Hepatocyte (in vitro differentiated cells): Measurements from ENCODE around the gene TBXAS1. TPM values are rescaled to one million over a fixed set of nuclear protein-coding genes. Genes with fewer than 3 reads are reported as not detected.

Source experiments
- DNase-seq: peaks from one replicate; pipeline ENCODE4 v3.0.0-alpha.2; 2016; ENCODE audit warnings: low spot score
- H2AFZ ChIP-seq: fragments of 200-600 bp; sonication (generic); 2 replicates; pipeline ENCODE4 v1.6.0; 2016; ENCODE audit warnings: antibody characterized with exemption, mild to moderate bottlenecking
- H3K27ac ChIP-seq: fragments of 200-600 bp; sonication (generic); 2 replicates; pipeline ENCODE4 v1.5.1; 2016; ENCODE audit warnings: mild to moderate bottlenecking
- H3K27me3 ChIP-seq: fragments of 200-600 bp; sonication (generic); 2 replicates; pipeline ENCODE4 v1.6.1; 2016
- H3K36me3 ChIP-seq: fragments of 200-600 bp; sonication (generic); replicated peaks from 2 replicates; pipeline ENCODE4 v1.5.1; 2016; ENCODE audit warnings: low read depth; ENCODE audit not compliant: insufficient read depth
- H3K4me1 ChIP-seq: fragments of 200-600 bp; sonication (generic); 2 replicates; pipeline ENCODE4 v1.5.1; 2016; ENCODE audit warnings: mild to moderate bottlenecking, moderate library complexity; ENCODE audit not compliant: insufficient read depth
- H3K4me2 ChIP-seq: fragments of 200-600 bp; sonication (generic); 2 replicates; pipeline ENCODE4 v1.6.0; 2016
- H3K4me3 ChIP-seq: fragments of 200-600 bp; sonication (generic); 2 replicates; pipeline ENCODE4 v1.5.1; 2016; ENCODE audit warnings: mild to moderate bottlenecking
- H3K79me2 ChIP-seq: fragments of 200-600 bp; sonication (generic); 2 replicates; pipeline ENCODE4 v1.6.0; 2017; ENCODE audit warnings: mild to moderate bottlenecking
- H3K9me2 ChIP-seq: fragments of 200-600 bp; sonication (generic); replicated peaks from 2 replicates; pipeline ENCODE4 v1.6.0; 2017; ENCODE audit warnings: mild to moderate bottlenecking; ENCODE audit not compliant: insufficient read depth
- H3K9me3 ChIP-seq: fragments of 200-600 bp; sonication (generic); 2 replicates; pipeline ENCODE4 v1.5.1; 2016; ENCODE audit warnings: low read depth, mild to moderate bottlenecking
- H4K20me1 ChIP-seq: fragments of 200-600 bp; sonication (generic); 2 replicates; pipeline ENCODE4 v1.6.0; 2016; ENCODE audit warnings: mild to moderate bottlenecking; ENCODE audit not compliant: insufficient read depth, poor library complexity, severe bottlenecking
- EZH2 ChIP-seq: fragments of 200-600 bp; sonication (generic); IDR thresholded peaks from 2 replicates; pipeline ENCODE4 v1.6.1; 2016; ENCODE audit warnings: antibody characterized with exemption, mild to moderate bottlenecking, borderline replicate concordance
- EZH2phosphoT487 ChIP-seq: fragments of 200-600 bp; sonication (generic); IDR thresholded peaks from one replicate; pipeline ENCODE4 v1.6.1; 2018; ENCODE audit warnings: antibody characterized with exemption, mild to moderate bottlenecking, low read depth, moderate library complexity; ENCODE audit not compliant: unreplicated experiment, severe bottlenecking
- WGBS: methylation state at CpG from one replicate; pipeline ENCODE4 v1.1.6; 2016; ENCODE audit warnings: low lambda C conversion rate; ENCODE audit errors: missing lambda C conversion rate; 5-methylcytosine and 5-hydroxymethylcytosine counted together
- polyA plus RNA-seq: library from polyadenylated mRNA; unstranded; fragments of >200 nt; fragmentation: Nextera tagmentation; extraction: Ambion mirVana; gene quantifications from 2 replicates; pipeline ENCODE4 v1.2.1, GENCODE V29; 2016
- total RNA-seq: library from RNA; depleted of rRNA; stranded (reverse); fragments of >200 nt; gene quantifications from 2 replicates; pipeline ENCODE4 v1.2.3, GENCODE V29; 2014
- TF ChIP-seq, protein P1 (sequence below): fragments of 200-600 bp; sonication (generic); IDR thresholded peaks from 2 replicates; pipeline ENCODE4 v1.5.1; 2016; ENCODE audit warnings: antibody characterized with exemption, mild to moderate bottlenecking; ENCODE audit not compliant: poor library complexity

Gene TBXAS1
- total and polyA plus RNA-seq, 2 experiments from 2014 or later, result 3.9 to 11.5 TPM

DNA sequence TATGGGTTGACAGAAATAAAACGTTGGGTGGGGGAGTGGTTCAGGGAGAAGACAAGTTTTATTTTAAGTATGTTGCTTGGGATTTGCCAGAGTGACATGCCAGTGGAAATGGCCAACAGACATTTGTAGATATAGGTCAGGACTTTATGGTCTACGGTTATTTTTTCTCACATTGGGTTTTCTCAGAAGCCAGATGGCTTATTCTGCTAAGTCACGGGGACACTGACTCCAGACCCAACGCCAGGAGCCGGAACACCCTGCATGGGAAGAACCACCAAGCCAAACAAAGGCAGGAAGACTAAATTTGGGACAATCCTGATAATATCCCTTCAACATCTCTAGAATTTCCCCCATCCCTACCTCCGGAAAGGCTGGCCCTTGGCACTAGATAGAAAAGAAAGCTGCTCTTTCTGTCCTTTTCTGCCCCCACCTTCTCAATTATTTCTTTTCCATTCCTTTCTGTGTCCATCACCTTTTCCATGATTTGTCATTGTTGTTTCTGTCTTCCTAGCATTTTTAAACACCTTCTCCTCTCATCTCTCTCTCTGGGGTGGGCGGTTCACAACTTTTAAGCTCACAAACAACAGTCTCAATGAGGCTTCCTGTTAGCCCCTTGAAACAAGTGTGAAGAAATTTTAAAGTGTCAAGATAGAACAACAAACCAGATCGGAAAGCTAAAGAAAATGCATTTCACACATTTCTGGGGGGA, 44.7 kb downstream of the TBXAS1 start:
- H4K20me1 ChIP-seq, result no peaks in the 10 kb centered on the region
- no peak overlapping the region for H3K4me3 ChIP-seq
- H3K4me2 ChIP-seq, result no peak overlapping the region
- H3K27ac ChIP-seq, result no peak overlapping the region
- no peaks in the 10 kb centered on the region for H3K27me3 ChIP-seq
- H3K36me3 ChIP-seq, result no peaks in the 10 kb centered on the region
- no peak for DNase-seq
- H3K4me1 ChIP-seq, result peaks cover 7% of the 10 kb centered on the region
- no peaks in the 10 kb centered on the region for H3K9me3 ChIP-seq
- H3K79me2 ChIP-seq, result no peaks in the 10 kb centered on the region
- H3K9me2 ChIP-seq, result no peaks in the 10 kb centered on the region
- TF ChIP-seq, protein P1, sequence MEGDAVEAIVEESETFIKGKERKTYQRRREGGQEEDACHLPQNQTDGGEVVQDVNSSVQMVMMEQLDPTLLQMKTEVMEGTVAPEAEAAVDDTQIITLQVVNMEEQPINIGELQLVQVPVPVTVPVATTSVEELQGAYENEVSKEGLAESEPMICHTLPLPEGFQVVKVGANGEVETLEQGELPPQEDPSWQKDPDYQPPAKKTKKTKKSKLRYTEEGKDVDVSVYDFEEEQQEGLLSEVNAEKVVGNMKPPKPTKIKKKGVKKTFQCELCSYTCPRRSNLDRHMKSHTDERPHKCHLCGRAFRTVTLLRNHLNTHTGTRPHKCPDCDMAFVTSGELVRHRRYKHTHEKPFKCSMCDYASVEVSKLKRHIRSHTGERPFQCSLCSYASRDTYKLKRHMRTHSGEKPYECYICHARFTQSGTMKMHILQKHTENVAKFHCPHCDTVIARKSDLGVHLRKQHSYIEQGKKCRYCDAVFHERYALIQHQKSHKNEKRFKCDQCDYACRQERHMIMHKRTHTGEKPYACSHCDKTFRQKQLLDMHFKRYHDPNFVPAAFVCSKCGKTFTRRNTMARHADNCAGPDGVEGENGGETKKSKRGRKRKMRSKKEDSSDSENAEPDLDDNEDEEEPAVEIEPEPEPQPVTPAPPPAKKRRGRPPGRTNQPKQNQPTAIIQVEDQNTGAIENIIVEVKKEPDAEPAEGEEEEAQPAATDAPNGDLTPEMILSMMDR, result no peak
- TF ChIP-seq EZH2phosphoT487 (no peak), EZH2 (no peak)
- 89% methylated on average over 8 of the region's 8 CpGs for WGBS
- no peak overlapping the region for H2AFZ ChIP-seq

DNA sequence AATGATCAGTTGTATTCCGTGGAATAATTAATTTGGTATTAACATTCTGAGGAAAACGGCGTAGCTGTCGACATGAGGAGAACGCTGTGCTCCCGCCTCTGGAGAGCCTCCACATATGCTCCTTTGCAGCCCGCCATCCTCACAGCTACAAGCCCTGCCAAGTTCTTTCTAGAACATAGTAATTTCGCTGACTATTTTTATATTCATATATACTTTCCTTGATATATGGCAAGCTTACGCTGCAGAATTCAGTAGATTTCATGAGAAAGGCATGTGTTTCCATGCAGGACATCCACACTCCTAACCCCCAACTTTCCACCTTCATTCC, 45.2 kb downstream of the TBXAS1 start:
- Histone ChIP-seq H3K36me3 (no peaks in the 10 kb centered on the region), H3K9me3 (no peaks in the 10 kb centered on the region), H3K4me3 (no peak overlapping the region), H3K4me1 (peaks cover 7% of the 10 kb centered on the region), H3K4me2 (no peak overlapping the region), H3K79me2 (no peaks in the 10 kb centered on the region), H3K9me2 (no peaks in the 10 kb centered on the region), H3K27me3 (no peaks in the 10 kb centered on the region), H3K27ac (no peak overlapping the region), H2AFZ (no peak overlapping the region), H4K20me1 (no peaks in the 10 kb centered on the region)
- WGBS, result 91% methylated on average over 9 of the region's 9 CpGs
- no peak for DNase-seq
- TF ChIP-seq EZH2phosphoT487 (no peak), EZH2 (no peak)
- TF ChIP-seq, protein P1, result no peak

DNA sequence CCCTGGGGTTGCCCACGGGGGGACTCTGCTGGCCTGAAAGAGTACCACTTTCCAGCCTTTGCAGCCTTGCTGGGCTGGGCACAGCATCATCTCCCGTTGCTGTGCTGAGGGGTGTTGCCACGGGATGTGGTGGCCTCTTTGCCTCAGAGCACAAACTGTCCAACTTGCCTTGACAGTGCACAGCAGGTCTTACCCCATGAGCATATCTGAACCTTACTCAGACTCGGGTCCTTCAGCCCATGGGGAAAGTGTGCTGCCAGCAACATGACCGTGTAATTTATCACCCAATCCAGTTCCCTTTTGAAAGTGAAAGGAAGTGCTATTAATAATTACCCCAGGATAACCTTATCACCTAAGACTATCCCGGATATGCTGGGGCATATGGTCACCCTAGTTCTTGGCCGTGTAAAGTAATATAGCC, 46.8 kb downstream of the TBXAS1 start:
- WGBS, result 69% methylated on average over 7 of the region's 7 CpGs
- no peak for TF ChIP-seq EZH2phosphoT487
- TF ChIP-seq EZH2, result no peak
- TF ChIP-seq, protein P1, result no peak
- Histone ChIP-seq H4K20me1 (no peaks in the 10 kb centered on the region), H3K4me2 (no peak overlapping the region), H3K27me3 (no peaks in the 10 kb centered on the region), H3K27ac (no peak overlapping the region), H3K4me1 (peaks cover 6% of the 10 kb centered on the region), H3K79me2 (no peaks in the 10 kb centered on the region), H3K4me3 (no peak overlapping the region), H3K36me3 (no peaks in the 10 kb centered on the region), H2AFZ (no peak overlapping the region), H3K9me3 (no peaks in the 10 kb centered on the region), H3K9me2 (no peaks in the 10 kb centered on the region)
- no peak for DNase-seq
